HG03520 (cell line): ENCODE measurements around the gene CTU2.

Experiments used
- ATAC-seq: cut with Tn5 transposase; IDR thresholded peaks from one replicate; pipeline ENCODE4 v1.9.1; 2021; ENCODE audit warnings: mild to moderate bottlenecking, moderate library complexity; ENCODE audit not compliant: unreplicated experiment

CTU2 gene

DNA sequence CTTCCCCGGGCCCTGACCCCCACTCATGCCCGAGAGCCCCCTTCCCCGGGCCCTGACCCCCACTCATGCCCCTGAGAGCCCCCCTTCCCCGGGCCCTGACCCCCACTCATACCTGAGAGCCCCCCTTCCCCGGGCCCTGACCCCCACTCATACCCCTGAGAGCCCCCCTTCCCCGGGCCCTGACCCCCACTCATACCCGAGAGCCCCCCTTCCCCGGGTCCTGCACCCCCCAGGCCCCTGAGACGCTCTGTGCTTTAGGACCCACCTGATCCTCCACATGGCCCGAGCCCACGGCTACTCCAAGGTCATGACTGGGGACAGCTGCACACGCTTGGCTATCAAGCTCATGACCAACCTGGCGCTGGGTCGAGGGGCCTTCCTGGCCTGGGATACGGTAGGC is 6.8 kb downstream of the CTU2 start:
- no peak for ATAC-seq

DNA sequence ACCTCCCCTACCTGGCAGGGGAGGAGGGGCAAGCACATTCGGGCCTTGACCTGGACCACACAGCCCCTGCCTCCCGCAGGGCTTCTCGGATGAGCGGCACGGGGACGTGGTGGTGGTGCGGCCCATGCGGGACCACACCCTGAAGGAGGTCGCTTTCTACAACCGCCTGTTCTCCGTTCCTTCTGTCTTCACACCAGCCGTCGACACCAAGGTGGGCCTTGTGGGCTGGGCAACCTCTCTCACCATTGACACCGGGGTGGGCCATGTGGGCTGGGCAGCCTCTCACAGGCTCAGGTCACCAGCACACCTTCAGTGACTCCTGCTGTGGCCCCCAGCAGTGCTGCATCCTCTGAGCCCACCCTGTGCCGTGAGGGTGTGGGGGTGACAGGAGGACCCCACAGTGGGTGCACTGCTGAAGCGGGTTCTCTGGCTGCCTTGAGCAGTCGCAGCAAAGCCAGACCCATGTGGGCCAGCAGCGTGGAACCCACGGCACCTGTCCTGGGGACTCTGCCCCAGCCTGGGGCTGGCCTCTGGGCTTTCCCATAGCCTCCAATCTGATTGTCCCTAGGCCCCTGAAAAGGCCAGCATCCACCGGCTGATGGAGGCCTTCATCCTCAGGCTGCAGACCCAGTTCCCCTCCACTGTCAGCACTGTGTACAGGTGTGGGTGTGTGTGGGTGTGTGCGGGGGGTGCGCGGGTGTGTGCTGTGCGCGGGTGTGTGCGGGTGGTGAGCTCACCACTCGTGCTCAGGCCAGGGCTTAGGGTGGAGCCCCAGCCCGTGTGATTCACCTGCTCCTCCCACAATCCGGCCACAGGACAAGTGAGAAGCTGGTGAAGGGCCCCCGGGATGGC is 7.5 kb downstream of the CTU2 start:
- no peak for ATAC-seq

DNA sequence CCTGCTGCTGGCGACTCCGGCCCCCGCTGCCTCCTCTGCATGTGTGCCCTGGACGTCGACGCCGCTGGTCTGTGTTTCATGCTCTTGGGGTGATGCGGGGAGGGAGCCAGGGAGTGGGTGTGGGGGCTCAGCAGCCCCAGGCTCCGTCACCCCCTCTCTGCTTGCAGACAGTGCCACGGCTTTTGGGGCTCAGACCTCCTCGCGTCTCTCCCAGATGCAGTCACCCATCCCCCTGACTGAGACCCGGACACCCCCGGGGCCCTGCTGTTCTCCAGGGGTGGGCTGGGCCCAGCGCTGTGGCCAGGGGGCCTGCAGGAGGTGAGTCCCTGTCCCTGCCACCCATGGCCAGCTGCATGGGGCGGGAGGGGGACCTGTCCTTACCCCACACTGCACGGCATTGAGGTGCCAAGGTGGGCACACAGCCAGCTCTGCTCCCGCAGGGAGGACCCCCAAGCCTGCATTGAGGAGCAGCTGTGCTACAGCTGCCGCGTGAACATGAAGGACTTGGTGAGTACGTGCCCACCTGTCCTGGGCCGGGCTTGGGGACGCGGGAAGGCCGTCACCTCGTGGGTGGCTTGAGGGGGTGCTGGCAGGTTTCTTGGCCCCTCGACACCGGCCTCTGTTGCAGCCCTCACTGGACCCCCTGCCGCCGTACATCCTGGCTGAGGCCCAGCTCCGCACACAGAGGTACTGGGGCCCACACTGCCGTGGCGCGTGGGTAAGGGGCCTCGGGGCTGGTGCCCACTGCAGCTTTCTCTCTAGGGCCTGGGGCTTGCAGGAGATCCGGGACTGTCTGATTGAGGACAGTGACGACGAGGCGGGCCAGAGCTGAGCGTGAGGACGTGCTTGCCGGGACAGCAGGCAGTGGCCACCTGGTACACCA is 8.4 kb downstream of the CTU2 start:
- no peak for ATAC-seq

- no peak for ATAC-seq
Measured at GRCh38 chr16:88715312-88716190, 9.2 kb downstream of the CTU2 start.

GRCh38 chr16:88716201-88716600 is 9.9 kb downstream of the CTU2 start:
- no peak for ATAC-seq

DNA sequence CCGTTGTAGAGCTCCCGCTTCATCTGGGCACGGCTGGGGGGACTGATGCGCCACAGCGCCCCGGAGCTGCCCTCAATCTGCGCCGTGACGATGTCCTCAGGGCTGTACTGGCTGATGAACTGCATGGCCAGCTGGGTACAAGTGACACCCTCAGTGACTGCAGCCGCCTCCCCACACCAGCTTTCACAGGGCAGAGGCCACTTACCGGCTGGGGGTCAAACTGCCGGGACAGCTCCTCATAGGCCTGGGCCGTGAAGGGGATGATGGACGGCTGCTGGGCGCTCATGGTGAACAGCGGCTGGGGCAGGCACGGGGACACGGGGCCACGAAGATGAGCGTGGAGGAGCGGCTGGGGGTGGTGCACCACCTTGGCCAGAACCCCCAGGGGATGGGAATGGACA is 10.3 kb downstream of the CTU2 start:
- ATAC-seq = no peak

DNA sequence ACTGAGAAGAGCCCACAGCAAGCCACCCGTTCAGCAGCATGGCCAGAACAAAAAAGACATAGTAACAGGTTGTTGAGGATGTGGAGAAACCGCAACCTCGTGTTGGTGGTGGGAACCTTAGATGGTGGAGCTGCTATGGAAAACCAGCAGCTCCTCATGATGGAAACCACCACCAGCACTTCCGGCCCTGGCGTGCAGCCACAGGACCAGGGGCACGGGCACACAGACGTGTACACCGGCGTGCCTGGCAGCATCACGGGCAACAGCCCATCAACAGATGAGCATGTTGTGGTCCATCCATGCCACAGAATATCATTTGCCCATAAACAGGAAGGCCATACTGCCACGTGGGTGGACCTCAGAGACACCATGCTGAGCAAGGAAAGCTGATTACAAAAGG is 11.9 kb downstream of the CTU2 start:
- ATAC-seq = no peak

GRCh38 chr16:88719267-88719932 is 13.1 kb downstream of the CTU2 start:
- no peak for ATAC-seq

DNA sequence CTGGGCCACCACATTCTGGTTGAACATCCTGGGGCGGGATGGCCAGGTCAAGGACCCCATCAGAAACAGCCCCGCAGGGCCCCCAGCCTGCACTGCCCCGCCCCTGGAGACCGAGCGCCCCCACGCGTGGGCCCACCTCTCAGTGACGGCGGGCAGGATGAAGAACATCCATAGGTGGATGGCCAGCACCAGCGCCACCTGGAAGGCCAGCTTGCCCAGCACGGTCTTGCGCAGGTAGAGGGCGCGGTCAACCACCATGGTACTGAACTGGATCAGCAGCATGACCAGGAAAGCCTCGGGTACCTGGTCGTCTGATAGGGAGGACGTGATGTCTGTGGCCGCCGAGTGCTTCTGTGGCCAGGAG is 13.6 kb downstream of the CTU2 start:
- no peak for ATAC-seq

- no peak for ATAC-seq
Measured at GRCh38 chr16:88720396-88720970, 14.2 kb downstream of the CTU2 start.

GRCh38 chr16:88721236-88721635 is 14.9 kb downstream of the CTU2 start:
- ATAC-seq = no peak

GRCh38 chr16:88721815-88722755 is 15.8 kb downstream of the CTU2 start:
- ATAC-seq = no peak

- no peak for ATAC-seq
Measured at GRCh38 chr16:88722784-88723506, 16.6 kb downstream of the CTU2 start.

DNA sequence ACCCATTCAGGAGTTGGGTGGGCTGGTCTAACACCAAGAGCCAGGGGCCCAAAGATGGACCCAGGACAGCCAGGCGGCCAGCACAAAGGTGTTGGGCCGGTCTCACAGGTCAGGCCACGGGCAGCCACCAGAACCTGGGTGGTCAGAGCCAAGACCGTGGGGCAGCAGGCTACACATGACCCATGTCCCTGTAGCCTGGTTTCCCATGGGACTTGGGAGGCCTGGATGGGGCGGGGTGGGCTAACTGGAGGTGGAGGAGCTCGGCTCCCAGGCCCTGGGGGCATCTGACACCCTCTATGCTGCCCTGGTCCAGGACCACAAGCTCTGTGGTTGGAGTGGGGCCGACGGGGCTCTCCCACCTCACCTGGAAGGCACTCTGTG is 17.2 kb downstream of the CTU2 start:
- ATAC-seq = no peak

- ATAC-seq = no peak
Measured at GRCh38 chr16:88723911-88724310, 17.6 kb downstream of the CTU2 start.

- ATAC-seq = no peak
Measured at GRCh38 chr16:88724855-88725555, 18.7 kb downstream of the CTU2 start.

- ATAC-seq = no peak
Measured at GRCh38 chr16:88725609-88726407, 19.5 kb downstream of the CTU2 start.
